ENCODE data around the gene PRKACA.

PRKACA gene

DNA sequence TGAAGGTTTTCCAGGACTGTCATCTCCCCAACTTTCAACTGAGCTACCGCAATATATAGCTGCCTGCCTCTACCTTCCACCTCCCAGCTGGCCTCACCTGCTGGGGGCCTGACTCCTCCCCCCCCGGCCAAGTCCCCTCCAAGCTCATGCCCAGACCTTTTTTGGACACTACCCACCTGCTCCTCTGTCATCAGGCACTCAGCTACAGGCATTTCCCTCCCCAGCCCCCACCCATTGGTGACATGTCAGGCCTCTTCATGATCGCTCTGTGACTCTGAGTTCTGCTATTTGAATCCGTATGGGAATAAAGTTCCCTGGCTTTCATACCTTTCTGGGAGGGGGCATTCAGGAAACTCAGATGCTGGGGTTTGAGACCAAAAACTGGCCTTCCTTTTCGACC lies 1.8 kb downstream of the PRKACA start:
- DNase-seq: no peak

DNA sequence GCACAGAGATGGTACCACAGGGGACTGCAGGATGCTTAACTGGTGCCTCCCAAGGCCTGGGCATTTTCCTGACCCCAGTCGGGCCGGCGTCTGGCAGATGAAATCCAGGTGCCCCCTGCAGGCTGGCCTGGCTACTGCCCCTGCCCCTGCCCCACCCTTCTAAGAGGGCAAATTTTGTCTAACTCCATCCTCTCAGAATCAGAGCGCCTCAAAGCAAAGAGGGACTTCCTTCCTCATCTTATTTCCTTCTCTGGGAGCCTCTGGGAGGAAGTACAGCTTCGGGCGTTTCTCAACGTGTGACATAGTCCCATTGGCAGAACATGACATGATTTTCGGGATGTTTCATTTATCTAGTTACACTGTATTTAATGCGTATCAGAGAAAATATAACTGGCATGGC lies 2.7 kb downstream of the PRKACA start:
- no peak for DNase-seq

DNA sequence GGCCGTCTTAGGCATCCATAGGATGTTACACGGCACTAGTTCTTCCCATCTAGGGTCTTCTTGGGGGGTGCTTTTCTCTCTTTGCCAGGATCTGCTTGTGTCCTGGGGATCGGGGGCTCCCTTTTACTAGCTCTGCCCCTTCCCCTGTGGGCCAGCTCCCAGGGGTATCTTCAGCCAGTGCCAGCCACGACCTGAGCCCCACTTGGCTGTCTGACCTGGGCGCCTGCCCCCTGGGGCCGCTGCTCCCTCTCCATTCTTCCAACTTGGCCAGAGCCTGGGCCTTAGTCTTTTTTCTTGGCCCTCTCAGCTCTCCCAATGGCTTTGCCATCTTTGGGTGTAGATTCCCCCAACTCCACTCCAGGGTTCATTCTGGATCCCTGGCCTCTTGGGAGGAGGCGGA lies 3.1 kb downstream of the PRKACA start:
- no peak for DNase-seq

DNA sequence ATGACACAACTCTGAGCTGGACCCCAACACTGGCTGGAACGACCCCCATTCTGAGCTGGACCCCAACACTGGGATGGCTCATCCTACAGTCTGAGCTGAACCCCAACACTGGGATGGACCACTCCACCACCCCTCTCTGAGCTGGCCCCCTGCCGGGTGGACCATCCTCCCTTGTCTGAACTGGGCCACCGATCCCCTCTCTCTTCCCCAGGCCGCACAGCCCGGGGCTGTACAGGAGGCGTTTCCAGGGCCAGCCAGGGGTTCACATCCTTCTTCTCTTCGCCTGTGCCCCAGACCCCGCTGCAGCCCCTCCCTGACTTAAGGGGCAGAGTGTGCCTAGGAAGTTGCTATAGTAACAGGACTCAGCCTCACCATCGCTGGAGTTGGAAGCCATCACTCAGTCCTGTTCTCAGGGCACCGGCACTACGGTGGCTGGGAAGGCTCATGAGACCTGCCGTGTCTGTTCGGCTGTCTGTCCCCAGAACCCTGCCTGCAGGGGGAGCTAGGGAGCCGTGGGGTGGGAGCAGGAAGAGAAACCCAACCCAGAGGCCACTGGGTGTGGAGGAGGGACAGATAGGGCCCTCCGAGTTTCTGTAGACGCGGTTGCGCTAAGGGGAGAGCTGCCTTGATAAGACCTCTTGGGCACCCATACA lies 3.7 kb downstream of the PRKACA start:
- no peak for DNase-seq

DNA sequence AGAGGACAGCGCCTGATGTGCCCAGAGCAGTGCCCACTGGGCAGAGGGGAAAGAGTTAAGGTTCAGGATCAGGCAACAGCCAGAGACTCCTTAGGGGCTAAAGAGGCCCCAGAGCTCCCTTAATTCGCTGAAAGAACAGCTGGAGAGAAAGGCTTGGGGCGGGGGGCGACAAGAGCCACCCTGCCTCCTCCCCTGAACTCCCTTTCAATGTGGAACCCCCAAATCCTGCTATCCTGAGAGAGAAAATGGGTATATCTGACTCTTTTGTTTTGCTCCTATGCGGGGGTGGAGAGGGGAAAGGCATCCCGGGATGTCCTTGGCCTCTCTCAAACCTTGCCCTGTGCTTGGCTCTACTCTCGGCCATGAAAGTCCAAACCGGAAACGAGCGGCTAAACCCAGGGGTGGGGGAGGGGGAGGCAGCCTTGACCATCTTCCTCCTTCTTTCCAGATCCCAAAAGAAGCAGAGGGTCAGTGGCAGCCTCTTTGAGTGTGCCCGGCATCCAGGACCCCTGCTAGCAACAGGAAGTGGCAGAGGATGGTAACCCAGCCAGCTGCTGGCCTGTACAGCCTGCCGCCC lies 4.7 kb downstream of the PRKACA start:
- no peak for DNase-seq

DNA sequence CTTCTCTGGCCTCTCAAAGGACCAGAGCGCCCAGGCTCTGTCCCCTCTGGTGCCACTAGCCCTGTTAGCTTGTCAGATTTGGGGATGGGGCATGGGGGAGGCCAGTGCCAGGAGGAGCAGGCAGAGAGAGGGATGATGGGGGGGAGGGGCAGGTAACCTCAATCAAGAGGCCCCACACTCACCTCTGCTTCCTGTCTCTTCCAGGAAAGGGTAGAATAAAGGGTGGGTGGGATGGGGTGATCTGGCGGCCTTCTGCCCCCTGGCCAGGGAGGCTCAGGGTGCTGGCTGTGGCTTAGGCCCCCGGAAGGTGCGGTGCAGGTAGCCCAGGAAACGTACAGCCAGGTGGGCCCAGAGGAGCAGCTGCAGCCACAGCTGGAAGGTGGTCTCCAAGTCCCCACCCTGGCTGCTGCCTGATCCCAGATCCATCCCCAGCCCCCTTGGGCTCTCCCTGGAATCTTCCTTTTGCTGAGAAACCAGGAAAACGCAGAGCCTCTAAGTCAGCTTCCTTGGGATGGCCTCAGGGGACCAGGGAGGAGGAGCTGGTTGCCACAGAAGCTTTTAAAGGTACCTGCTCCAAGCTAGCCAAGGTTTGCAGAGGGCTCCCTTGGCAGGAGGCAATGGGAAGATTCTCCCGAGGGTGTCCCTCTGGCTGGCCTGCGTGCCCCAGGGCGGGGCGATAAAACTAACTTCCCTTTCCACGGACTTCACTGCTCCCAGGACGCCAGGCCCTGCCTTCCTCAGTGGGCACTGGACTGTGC lies 5.3 kb downstream of the PRKACA start:
- DNase-seq: no peak

DNA sequence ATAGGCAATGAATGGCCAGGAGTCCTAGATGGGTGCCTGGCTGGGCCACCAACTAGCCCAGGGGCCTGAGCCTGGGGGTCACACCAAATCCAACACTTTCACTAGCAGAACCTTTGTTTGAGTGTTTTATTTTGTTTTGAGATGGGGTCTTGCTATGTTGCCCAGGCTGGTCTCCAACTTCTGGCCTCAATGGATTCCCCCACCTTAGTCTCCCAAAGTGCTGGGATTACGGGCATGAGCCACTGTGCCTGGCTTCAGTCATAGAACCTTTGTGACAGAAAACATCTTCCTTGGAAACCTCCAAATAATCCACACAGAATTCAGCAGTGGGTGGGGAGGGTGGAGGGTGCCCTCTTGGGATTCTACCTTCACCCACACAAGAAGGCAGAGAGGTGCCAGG lies 6.1 kb downstream of the PRKACA start:
- no peak for DNase-seq

DNA sequence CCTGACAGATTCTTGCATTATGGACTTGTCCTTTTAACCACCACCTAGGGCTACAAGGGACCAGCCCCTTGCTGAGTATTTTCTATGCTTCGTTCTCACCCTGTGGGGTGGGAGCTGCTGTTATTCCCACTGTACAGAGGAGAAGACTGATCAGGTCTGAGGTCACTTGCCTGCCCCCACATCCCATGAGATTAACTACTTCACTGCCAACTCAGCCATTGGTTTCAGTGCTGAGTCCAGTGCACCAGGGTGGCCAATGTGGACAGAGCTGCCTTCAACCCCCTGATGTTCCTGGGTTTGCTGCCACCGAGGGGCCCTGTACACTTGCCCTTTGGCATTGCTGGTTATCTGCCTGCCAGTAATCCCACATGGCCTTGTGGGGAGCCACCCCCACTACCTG lies 6.9 kb downstream of the PRKACA start:
- DNase-seq: no peak

DNA sequence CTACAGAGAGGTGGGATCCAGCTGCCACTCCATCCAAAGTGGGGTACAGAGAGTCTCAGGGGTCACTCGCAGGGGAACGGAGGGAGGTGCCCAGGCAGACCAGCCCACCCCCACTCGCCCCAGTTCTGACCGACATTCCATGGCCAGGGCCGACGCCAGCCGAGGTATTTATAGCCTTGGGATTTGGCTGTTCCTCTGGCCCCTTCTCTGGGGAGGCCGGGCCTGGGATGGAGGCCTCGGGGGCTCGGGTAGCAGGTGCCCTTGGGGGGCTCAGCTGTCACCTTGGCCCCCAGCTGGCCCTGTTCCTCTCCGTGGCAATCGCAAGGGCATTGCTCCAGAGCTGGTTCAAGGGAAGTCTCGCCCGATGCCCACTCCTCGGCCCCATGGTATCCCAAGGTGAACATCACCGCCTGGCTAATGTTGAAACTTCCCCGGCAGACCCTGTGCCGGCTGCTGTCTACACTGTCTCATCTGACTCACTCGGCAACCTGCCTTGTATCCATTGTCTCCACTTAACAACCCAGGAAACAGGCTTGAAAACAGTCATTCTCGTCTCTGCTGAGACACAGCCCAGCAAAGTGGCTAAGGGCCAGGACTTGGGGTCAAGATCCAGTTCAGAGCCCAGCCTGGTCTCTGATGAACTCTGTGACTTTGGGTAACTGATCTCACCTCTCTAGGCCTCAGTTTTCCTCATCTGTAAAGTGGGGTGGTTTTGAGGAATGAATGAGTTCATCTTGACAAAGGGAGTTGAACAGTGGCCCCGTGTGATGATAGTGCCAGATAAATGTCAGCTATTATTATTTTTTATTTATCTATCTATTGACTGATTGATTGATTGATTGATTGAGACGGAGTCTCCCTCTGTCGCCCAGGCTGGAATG lies 9.7 kb downstream of the PRKACA start:
- DNase-seq: no peak

GRCh38 chr19:14106840-14107239 lies 10.7 kb downstream of the PRKACA start:
- DNase-seq: no peak

- DNase-seq: no peak
Observed at GRCh38 chr19:14105680-14106079, 11.9 kb downstream of the PRKACA start.

DNA sequence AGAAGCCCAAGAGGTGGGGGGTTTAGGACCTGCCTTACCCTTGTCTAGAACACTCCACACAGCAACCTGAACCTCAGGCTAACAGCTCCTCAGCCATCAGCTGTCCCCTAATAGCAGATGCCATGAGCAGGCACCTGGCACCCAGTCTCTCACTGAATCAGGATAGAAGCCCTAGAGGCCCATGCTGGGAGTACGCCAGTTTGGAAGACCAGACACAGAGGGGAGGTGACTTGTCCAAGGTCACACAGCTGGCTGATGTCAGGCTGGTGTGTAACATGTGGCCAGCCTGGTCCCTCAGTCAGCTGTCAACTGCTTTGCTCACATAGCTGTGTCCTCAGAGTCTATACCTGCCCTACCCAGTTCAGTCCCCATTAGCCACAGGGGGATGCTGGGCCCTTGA lies 14.3 kb downstream of the PRKACA start:
- no peak for DNase-seq

- DNase-seq: no peak
Observed at GRCh38 chr19:14102756-14103155, 14.8 kb downstream of the PRKACA start.

DNA sequence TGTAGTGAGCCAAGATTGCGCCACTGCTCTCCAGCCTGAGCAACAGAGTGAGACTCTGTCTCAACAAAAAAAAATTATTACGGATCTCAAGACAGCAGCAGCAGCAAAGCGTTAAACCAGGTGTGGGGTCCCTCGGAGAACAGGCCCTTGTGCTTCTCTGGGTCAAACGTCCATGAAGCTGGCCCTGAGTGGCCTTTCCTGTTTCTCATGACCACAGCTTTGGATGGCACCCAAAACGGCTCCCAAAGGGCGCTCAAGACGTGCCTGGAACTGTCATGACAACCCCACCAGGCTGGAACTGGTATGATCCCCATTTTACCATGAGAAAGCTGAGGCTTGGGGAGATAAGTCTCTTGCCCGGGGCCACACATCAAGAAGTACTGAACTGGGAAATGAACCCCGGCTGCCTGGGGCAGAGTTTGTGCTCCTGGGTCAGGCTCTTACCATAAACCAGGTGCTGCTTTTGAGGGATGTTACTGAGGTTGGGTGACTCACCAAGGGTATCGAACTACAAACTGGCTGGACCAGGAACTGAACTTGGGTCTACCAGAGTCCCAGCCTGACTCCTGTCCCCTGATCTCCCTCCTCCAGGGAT lies 15.4 kb downstream of the PRKACA start:
- DNase-seq: no peak

DNA sequence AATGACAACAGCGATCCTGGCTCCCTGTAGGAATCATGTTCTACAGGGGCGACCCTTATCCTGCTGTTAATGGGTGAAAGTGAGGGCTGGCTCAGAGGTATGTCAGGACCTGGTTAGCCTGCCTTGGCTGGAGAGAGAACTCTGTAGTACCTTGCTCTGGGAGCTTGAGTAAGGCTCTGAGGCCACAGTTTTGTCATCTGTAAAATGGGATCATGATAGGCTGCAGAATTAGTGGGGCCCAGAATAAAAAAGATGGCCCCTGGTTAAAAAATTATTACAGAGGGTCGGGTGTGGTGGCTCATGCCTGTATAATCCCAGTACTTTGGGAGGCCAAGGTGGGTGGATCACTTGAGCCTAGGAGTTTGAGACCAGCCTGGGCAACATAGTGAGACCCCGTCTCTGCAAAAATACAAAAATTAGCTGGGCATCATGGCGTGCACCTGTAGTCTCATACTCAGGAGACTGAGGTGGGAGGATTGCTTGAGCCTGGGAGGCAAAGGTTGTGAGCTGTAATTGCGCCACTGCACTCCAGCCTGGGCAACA lies 16.5 kb downstream of the PRKACA start:
- no peak for DNase-seq

- no peak for DNase-seq
Observed at GRCh38 chr19:14097532-14098151, 19.9 kb downstream of the PRKACA start.

GRCh38 chr19:14096272-14096992 lies 21.1 kb downstream of the PRKACA start:
- DNase-seq: no peak

GRCh38 chr19:14094854-14095253 lies 22.7 kb downstream of the PRKACA start:
- no peak for DNase-seq

GRCh38 chr19:14093117-14093823 lies 24.3 kb downstream of the PRKACA start:
- no peak for DNase-seq

DNA sequence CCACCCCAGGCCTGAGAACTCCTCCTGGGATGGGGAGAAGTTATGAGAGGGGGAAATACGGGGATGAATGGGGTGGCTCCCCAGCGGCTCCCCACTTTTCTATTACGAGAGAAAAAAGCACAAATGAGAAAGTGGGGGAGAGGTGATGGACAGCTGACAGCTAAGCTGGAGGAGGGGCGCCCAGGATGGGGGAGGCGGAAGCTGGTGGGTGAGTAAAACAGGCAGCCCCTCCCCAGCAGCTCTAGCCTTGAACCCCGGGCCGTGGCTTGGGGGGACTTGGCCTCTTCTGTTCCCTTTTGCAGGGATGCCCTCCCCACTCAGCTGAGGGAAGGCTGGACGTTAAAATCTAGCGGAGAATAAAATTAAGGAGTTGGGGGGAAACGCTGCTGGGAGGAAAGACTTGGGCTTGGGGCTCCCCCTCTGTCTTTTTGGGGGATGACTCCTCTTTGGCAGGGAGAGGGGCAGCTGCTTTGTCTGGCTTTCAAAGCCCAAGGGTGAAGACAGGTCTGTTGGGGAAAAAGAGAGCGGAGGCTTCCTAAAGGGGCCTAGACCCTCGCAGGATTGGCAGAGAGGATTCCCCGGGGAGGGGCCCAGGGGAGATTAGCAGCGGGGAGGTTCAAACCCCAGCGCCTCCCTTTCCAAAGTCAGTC lies 25.6 kb downstream of the PRKACA start:
- DNase-seq: peak; percentile 29

Measured in NCI-H2171 treated with DMSO at 0.1 percent for 48 hours (cell line).